OCI-M2 (cell line): ENCODE results near the gene GALT.

ENCODE experiments used
- DNase-seq: peaks from one replicate; lab custom pipeline; 2025; ENCODE audit not compliant: unreplicated experiment; lab: John Stamatoyannopoulos, UW

Gene GALT

DNA sequence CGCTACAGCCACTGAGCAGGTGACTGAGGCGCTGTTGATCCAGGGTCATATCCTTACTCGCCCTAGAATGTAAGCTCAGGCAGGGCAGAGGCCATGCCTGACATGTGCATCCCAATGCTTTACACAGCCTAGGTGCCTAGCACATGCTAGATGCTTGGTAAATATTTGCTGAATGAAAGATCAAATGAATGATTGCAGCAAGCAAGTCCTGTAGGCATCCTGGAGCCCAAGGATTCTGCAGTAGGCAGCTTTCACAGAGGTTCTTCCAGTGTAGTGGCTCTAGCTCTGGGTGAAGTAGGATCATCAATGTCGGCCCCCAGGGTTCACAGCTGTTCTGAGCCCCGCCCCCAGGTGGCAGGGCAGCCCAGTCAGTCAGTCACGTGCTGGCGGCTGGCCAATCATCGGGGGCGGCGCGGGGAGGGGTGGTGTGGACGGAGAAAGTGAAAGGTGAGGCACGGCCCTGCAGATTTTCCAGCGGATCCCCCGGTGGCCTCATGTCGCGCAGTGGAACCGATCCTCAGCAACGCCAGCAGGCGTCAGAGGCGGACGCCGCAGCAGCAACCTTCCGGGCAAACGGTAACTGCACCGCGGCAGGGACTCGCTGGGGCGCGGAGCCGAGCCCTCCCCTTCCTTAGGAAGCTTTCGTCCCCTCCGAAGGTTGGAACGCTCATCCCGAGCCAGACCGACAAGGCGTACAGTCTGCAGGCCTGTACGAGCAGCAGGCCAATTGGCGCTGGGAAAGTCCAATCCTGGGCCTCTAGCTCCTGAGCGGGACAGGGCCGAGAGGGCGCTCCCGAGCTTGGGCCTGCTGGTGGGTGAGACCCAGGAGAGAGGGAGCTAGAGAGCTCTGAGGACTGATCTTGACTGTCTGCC is at the start of gene GALT:
Gene GALT, plus strand, starts transcription at position 465 of the 873 bp plus-strand sequence. Its CDS starts 30 bp downstream, at position 495.
- peak; percentile 49 for DNase-seq

GRCh38 chr9:34599546-34599945 is 46.9 kb upstream of the GALT start:
- no peak for DNase-seq

DNA sequence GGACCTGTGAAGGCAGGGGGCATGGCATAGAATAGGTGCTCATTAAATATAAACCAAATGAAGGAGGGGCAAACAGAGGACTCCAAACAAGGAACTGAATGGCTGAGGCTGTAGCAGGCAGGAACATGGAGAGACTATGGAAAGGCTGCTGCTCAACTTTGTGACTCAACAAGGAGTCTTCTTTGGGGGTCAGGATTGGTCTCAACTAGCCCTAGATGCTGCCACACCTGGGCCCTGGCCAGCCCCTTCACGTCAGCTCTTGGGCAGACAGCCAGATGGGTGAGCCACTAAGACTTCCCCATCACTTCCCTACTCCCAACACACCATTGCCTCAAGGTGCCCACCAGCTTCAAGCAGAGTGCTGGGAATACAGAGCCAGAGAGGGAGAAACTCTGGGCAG is 45.6 kb upstream of the GALT start:
- no peak for DNase-seq

- no peak for DNase-seq
Measured at GRCh38 chr9:34601937-34602573, 44.4 kb upstream of the GALT start.

DNA sequence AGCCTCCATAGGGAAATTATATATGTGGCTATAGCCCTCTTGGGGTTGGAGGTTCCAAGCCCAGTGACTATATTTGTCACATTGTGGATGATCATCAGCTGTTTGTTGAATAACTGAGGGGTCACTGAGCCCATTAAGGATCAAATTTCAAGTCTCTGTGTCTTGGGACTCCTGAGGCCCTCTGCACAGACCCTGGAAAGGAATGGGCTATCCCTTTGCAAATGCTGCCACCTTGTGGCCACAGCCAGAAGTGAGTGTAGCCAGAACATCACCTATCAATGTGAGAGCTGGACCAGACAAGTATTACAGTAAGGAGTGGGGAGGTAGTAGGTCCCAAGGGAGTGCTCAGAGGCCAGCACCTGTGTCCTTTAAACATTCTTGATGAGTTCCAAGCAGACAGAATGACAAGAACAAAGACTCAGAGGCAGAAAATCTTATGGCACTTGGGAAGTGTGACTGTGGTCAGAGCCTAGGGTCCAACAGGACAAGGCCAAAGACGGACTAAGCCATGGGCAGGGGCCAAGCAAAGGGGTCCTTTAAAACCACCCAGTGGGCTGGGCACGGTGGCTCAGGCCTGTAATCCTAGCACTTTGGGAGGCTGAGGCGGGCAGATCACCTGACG is 42.8 kb upstream of the GALT start:
- peak; percentile 65 for DNase-seq

GRCh38 chr9:34606190-34606589 is 40.3 kb upstream of the GALT start:
- no peak for DNase-seq

DNA sequence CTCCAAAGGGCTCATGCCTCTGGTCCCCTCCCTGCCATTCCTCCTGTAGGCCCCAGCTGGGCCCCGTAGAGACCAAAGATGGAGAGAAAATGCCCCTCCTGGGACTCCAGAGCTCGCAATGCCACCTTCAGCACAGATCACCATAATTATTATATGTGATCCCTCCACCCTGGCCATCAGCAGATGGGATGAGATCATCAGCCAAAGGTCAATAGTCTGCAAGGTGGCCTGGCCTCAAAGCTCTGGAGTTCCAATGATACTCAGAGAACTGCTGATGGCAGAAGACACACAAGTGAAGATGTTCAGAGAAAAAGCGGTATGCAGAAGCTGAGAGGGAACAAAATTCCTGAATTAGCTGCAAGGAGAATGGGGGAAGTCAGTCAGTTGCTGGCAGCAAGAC is 39.6 kb upstream of the GALT start:
- no peak for DNase-seq

- no peak for DNase-seq
Measured at GRCh38 chr9:34607331-34607730, 39.1 kb upstream of the GALT start.

DNA sequence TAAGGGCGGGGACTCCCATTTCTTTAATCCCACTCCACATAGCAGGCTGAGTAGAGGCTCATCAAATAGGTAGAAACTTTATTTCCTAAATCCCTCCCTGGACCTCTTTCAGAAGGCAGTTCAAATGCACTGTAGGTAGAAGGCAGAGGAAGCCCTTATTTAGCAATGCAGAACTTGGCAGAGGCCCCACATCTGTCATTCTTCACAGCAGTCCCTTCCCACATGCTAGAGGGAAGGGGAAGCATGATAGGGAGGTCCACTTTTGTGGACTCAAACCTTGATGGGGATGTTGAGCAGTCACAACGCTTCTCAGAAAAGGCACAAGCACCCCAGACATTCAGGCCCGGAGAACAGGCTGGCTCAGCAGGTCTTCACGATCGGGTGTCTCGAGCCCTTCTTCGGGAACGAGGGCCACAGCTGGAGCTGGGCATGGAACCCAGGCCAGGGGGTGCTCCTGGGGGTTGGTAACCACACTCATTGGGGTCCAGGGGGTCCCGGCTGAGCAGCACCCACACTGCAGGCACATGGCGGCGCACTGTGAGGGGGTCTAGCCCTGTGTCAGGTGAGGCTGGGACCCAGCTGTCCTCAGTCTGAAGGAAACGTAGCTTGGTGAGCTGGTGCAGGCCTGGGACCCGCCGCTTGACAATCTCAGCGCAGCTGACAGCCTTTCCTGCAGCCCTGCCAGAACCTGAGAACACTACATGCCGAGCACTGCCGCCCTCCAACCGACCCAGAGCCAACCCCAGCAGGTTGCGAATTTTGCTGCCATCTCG is 35.9 kb upstream of the GALT start:
- DNase-seq, result no peak

DNA sequence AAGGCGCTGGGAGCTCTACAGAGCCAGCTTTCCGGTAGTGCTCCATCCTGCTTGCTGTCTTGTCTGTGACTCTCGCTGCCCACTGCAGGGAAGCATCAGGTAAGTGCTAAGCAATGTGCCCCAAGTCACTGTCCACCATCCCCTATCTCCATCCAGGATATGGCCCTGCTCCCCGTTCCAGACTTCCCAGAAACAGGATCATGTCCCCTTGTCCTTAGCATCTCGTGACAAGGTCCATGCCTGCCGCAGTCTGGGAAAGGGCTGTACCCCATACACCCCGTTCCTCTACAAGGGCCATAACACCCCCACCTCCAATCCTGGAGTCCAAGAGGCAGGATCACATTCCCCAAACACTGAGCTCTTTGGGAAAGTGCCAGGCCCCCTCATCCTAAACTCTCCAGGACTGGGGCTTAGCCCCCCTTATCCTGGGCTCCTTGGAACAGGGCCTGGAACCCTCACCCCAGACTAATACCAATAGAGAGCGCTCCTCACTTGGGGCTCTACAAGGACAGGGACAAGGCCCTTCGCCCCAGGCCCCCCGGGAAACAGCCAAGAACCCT is 35.1 kb upstream of the GALT start:
- DNase-seq, result no peak

DNA sequence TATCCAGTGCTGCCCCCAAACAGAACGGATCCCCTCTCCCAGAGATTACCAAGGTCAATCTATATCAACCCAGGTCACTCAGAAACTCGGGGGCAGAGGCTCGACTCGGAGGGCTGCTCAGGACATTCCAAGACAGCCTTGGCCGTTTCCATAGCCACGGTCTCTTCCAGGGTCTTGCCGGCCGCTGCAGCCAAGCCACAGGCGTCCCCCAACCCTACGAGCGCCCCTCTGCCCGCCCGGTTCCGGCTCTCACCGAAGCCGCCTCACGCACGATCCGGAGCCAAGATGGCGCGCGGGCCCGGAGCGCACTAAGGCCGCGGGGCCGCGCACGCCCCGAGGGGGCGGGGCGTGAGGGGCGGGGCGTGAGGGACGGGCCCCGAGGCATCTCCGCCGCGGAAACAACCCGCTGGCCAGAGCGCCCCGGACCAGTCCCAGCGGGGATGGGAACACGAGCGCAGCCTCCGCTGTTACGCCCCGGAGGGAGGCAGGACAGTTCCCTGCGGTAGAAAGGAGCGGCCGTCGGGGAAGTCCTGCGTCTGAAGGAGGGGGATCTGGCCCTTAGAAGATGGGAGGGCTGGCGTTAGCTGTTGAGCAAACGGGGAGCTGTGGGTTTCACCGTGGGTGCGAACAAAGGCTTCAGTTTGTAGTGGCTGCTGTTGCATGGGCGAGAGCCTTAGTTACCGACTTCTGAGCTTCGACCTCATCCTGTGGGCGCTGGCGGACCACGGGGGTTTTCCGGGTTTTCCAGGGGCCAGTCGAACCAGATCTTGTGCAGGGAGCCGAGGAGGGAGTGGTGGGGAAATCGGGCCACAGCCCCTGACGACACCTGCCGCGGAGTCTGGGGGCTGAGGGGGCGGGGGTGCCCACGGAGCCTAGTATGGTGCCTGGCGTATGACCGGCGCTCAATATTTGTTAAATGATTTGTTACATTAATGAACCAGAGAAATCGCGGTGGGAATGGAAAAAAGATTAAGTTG is 34.4 kb upstream of the GALT start, which contains the start of gene RPP25L:
Gene RPP25L, minus strand, starts transcription at position 287 of the 977 bp plus-strand sequence. CDS start 801 bp downstream, outside the sequence.
- no peak for DNase-seq

- no peak for DNase-seq
Measured at GRCh38 chr9:34612788-34613390, 33.6 kb upstream of the GALT start.

GRCh38 chr9:34615132-34615531 is 31.3 kb upstream of the GALT start:
- no peak for DNase-seq

- DNase-seq, result peak; percentile 86
Measured at GRCh38 chr9:34620061-34620994, 26.1 kb upstream of the GALT start, which contains the start of gene DCTN3. TSS of gene DCTN3 (minus strand) at chr9:34620495. CDS start at chr9:34620464, 31 bp downstream.

DNA sequence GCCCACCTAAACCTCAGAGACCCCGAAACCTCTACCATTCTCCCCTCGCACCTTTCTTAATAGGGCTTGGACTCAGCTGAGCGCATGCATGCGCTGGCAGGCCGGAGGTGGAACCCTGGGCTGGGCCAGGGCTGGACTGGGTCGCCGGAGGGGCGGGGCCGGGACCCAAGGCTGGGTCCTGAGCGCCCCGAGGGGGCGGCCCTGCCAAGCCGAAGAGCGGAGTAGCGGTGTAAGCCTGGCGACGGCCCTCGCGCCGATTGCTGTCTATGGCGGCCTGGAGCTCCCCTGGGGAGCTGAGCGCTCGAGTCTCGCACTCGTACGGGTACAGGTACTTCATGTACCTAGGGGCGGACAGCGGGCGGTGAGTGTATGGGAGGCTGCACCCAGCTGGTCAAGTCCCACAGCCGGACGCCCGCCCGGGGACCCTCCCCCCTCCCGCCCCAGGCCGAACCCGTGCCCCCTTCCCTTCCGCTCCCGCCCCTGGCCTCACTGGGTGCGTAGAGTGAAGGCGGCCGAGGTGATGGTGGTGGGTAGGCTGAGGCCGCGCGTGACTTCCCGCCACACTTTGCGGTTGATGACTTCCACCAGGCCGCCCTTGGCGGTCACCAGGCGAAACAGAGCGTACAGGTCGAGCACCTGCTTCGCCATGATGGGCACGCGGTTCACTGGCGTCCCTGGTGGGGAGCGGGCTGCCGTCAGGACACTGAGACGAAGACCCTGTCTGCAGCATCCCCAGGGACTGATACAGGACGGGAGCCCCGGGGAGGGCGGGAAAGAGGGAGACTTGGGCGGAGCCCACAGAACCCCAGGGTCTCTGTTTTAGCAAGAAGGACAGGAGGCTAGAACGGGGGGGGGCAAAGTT is 22.9 kb upstream of the GALT start:
- DNase-seq, result no peak

- DNase-seq, result no peak
Measured at GRCh38 chr9:34624475-34625185, 21.8 kb upstream of the GALT start.

DNA sequence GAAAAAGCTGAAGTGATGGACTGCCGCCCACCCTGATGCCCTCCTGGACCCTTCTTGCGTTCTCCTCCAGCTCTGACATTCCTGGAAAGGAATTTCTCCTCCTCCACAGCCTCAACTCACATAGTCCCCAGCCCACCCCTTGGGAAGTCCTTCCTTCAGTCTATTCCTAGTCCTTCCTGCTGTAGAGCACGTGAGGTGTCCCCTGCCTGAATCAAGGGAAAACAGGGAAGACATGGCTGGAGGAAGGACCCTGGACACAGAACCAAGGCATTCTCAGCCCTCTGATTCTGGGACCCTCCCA is 21.3 kb upstream of the GALT start:
- DNase-seq, result no peak
